GM18508 (cell line): ENCODE measurements around the gene EPB41L4B.

Experiments used
- ATAC-seq: cut with Tn5 transposase; IDR thresholded peaks from one replicate; pipeline ENCODE4 v1.9.1; 2021; ENCODE audit warnings: moderate number of reproducible peaks; ENCODE audit not compliant: insufficient read depth, unreplicated experiment

The EPB41L4B gene

GRCh38 chr9:109171926-109172325 lies 148.9 kb downstream of the EPB41L4B start:
- no peak for ATAC-seq

- no peak for ATAC-seq
These were observed 152.7 kb downstream of the EPB41L4B start for GRCh38 chr9:109168170-109168569.

DNA sequence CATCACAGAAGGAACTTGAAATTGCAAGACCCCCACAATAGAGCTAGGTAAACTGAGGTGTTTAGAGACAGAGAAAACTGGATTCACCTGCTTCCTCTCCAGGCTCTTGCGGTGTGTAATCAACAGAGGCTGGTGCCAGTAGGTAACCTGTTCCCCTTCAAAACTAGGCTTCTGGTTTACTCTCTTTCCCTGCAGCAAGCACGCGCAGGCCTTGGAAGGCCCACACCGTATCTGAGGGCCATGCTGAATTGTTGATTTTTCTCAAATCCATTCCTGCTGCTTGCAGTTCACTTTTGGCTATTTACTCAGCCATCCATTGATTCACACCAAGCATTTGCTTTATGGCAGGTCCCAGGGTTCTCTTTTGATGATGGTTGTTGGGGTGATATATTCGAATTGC lies 153.1 kb downstream of the EPB41L4B start:
- ATAC-seq: no peak

DNA sequence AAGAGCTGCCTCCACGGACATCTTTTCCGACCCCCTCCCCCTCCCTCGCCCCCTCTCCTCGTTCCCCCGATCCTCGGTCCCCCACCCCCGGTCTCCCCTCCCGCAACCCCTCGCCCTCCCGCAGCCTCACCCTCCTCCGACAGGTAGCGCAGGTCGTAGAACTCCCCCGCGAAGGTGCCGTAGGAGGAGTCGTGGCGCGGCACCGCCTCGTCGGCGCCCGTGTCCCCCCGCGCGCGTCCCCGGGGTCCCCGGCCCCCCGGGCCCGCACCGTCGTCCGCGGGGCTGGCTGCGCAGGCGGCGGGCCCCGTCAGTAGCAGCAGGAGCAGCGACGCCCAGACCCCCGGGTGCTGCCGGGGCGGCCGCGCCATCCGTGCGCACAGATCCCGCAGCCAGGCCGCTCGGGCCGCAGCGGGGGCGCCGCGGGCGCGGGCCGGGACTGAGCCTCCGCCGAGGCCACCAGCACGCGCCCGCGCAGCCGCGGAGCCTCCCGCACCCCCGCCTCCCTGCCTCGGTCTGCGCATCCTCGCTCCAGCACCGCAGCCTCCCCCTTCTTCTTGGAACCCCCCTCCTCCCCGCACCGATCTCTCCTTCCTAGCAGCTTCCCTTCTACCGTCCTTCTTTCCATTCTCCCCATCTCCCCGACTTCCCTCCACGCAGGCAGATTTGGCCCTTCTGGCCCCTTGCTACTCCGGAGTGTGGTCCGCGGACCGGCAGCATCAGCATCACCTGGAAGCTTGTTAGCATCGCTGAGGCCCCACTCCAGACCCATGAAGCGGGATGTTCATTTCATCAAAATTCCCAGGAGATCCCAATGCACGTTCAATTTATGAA lies 153.9 kb downstream of the EPB41L4B start, which contains the start of gene FRRS1L:
TSS of gene FRRS1L (minus strand) at position 479 of the 831 bp plus-strand sequence. CDS start at position 368, 111 bp downstream.
- ATAC-seq: no peak

DNA sequence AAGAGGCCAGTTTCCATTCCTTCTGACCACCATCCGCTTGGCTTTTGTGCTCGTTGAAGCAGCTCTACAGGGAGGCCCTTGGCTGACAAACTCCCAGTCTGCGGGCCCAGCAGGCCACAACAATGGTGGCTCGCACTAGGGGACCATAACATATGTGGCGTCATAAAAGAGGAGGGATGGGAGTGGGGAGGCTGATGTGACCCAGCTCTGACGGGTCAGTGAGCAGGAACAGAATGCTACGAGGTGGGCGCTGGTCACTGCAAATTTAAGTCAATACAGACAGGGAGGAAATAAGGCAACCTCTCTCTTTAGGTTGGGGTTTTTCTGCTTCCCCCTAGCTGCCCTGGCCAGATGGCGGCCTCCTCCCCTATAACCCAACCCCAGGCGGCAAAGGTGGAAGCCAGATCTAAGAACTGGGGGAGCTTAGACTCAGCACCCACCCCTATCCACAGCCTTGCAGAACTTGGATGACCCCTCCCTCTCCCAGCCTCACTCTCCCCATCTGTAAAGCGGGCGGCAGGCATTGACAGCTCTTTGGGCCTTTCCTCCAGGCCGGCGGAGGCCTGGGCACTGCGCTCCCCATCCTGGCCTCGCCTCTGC lies 154.6 kb downstream of the EPB41L4B start:
- no peak for ATAC-seq

DNA sequence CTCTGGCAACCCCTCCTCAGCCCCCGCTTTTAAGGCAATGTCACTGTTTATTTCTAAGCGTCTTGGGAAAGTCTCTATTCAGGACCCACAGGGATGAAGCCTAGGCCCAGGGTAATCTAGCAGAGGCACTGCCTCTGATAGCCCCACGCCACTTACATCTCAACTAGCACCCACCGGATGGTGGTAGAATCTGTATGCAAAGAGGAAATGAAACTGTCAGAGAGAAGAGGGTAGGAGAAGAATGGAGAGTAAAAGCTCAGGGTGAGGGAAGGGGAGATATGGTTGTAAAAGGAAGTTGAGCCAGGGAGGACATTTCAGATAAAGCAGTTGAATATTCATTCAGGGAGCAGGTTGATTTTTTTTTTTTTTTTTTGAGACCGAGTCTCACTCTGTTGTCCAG lies 156.8 kb downstream of the EPB41L4B start:
- ATAC-seq: peak; percentile 87

DNA sequence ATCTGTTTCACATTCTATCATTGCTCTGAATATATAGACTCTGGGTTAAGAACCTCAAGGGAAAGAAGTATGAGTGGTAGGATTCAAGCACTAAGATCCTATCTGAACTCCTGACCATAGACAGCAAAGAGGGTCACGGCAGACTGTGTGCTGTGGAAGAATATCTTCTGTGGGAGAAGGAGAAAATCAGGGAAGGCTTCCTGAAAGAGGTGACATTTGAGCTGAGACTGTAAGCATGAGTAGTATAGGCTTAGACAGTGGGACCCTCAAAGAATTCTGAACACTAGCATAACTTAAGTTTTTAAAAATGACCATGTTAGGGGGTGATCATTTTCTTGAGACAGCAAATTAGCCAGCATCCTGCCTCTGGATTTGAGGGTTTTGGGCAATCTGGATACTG lies 157.7 kb downstream of the EPB41L4B start:
- ATAC-seq: no peak

DNA sequence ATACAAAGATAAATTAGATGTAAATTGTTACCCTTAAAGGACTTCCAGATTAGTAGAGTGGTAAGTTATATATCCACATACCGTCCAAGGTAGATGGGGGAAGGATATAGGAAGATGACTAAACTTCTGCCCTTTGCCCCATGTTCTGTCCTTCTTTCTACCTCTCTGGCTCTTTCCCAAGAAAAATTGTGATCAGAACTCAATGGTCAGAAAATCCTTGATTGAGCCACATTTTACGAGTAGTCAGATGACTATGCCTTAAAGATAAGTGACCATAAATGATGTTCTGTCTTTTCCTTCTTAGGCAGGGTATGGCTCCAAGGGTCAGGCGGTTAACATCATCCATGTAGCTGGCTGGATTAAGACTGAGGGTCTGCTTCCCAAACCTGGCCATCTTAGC lies 158.2 kb downstream of the EPB41L4B start:
- no peak for ATAC-seq

- no peak for ATAC-seq
These were observed 159.4 kb downstream of the EPB41L4B start for GRCh38 chr9:109161471-109161870.

DNA sequence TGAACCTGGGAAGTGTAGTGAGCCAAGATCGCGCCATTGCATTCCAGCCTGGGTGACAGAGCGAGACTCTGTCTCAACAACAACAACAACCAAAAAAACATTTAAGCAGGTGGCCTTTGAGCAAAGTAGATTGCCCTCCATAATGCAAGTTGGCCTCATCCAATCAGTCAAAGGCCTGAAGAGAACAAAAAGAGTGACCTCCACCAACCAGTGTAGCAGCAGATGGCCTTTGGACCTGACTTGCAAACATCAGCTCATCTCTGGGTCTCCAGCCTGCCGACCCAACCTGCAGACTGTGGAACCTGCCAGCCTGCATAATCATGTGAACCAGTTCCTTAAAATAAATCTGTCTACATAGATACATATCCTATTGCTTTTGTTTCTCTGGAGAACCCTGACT lies 161.3 kb downstream of the EPB41L4B start:
- ATAC-seq: no peak

DNA sequence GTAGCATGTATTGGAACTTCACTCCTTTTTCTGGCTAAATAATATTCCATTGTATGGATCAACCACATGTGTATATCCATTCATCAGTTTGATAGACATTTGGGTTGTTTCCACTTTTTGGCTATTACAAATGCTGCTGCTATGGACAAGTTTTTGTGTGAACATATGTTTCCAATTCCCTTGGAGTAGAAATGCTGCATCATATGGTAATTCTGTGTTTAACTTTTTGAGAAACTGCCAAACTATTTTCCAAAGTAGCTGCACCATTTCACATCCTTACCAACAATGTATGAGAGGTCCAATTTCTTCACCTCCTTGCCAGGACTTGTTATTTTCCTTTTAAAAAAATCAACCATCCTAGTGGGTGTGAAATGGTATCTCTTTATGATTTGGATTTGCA lies 162.2 kb downstream of the EPB41L4B start:
- ATAC-seq: no peak

GRCh38 chr9:109156708-109157107 lies 164.2 kb downstream of the EPB41L4B start:
- no peak for ATAC-seq

- no peak for ATAC-seq
These were observed 169.8 kb downstream of the EPB41L4B start for GRCh38 chr9:109150925-109151545.

- no peak for ATAC-seq
These were observed 171.1 kb downstream of the EPB41L4B start for GRCh38 chr9:109149722-109150121.

DNA sequence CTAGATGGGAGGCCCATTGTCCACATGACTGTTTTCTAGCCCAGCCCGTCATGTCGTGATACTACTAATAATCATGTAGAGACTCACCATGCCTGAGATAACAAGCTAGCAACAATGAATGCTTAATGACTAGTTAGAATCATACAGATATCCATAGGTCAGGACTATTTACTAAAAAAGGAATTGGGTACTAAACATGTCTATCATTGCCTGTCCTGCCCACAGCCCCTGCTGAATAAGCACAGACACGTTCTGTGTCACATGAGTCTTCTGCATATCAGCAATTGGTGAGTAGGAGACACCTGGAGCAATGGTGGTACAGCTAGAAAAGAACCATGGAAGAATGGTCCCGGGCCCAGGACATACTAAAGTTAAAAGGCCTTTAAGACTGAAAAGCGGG lies 171.8 kb downstream of the EPB41L4B start:
- ATAC-seq: no peak

DNA sequence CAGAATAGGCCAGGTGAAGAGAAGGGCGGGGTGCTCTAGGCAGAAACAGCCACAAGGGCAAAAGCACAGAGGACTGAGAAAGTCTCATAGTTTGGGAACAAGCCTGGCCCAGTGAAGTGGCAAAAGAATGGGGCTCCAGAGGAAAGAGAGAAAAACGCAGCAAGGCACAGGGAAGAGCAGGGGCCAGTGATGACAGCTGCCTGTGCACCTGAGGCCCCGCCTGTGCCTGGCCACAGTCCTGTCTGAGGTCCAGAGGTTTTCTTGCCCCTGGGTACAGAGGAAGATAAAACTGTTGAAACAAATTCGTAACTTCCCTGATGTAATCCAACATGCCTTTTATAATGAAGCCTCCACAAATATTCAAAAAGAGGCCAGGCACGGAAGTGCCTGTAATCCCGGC lies 175.8 kb downstream of the EPB41L4B start:
- no peak for ATAC-seq

- peak; percentile 98 for ATAC-seq
These were observed 176.8 kb downstream of the EPB41L4B start for GRCh38 chr9:109143881-109144562.

GRCh38 chr9:109141375-109141774 lies 179.5 kb downstream of the EPB41L4B start:
- ATAC-seq: no peak

DNA sequence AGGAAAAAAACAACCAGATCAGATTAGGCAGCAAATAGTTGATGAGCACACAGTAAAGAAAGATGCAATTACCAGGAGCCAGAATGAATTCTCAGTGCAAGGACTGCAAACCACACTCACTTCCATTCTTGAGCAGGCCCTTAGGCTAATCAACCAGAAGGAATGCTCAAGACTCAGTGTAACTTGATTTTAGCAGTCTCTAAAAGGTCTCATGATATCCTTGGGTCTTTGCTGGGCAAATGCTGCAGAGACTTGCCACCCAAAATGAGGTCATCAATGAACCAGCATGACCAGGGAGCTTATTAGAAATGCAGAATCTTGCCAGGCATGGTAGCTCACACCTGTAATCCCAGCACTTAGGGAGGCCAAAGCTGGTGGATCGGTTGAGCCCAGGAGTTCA lies 181.0 kb downstream of the EPB41L4B start:
- no peak for ATAC-seq

DNA sequence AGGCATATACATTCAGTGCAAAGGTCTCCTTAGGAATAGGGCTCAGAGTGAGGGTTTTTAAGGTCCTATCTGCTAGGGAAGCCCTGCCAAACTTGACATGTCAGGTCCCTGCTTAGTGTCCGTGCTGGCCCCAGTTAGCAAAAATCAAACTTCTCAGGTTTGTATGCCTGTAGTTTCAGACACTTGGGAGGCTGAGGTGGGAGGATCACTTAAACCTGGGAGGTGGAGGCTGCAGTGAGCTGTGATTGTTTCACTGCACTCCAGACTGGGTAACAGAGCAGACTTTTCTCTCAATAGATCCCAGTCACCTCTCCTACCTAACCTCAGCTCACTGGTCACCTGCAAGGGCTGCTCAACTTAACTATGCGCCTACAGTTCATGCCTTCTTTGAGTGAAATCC lies 182.4 kb downstream of the EPB41L4B start:
- ATAC-seq: no peak

DNA sequence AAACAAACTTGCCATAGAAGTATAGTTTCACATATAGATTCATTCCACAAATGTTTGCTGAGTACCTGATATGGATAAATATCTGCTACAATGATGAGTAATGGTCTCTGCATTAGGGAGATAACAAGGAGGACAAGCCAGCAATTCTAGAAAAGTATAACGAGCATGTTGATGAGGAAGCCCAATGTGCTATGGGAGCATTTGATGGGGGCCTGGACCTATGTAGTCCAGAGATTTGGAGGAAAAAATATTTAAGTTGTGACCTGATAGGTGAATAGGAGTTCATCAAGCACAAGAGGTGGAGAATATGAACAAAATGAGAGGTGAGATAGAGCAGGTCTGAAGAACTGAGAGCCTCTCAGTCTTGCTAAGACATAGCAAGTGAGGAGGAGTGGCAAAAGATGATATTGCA lies 186.7 kb downstream of the EPB41L4B start:
- no peak for ATAC-seq
